DND-41 (cell line): ENCODE data around the gene RNU2-1.

Source experiments
- EZH2 ChIP-seq: IDR thresholded peaks from 3 replicates; pipeline ENCODE4 v1.6.1; 2012; ENCODE audit warnings: borderline replicate concordance, low read depth, mild to moderate bottlenecking, moderate library complexity, low read length, inconsistent platforms; ENCODE audit not compliant: severe bottlenecking
- TF ChIP-seq, protein P1 (sequence below): IDR thresholded peaks from 2 replicates; pipeline ENCODE4 v1.5.1; 2012; ENCODE audit warnings: borderline replicate concordance, low read length, moderate library complexity, mild to moderate bottlenecking; ENCODE audit not compliant: poor library complexity, severe bottlenecking; ENCODE audit errors: extremely low read depth

DNA sequence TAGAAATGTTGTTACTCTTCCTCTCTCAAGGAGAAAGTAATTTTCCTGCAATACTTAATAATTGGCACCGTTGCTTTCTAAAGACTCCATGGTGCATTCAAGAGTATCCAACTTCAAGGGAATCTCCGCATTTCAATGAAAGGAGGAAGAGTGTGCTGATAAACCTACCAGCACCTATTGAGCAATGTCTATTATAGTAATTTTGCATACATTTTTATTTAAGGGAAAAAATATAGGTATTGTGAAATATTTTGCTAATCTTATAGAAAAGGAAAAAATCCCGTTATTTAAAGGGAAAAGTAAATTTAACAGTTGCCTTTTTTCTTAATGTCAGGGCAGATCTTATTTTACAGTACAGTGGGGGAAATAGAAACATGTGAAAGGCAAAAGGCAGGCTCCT is 23.2 kb downstream of the RNU2-1 start:
- TF ChIP-seq, protein P1, sequence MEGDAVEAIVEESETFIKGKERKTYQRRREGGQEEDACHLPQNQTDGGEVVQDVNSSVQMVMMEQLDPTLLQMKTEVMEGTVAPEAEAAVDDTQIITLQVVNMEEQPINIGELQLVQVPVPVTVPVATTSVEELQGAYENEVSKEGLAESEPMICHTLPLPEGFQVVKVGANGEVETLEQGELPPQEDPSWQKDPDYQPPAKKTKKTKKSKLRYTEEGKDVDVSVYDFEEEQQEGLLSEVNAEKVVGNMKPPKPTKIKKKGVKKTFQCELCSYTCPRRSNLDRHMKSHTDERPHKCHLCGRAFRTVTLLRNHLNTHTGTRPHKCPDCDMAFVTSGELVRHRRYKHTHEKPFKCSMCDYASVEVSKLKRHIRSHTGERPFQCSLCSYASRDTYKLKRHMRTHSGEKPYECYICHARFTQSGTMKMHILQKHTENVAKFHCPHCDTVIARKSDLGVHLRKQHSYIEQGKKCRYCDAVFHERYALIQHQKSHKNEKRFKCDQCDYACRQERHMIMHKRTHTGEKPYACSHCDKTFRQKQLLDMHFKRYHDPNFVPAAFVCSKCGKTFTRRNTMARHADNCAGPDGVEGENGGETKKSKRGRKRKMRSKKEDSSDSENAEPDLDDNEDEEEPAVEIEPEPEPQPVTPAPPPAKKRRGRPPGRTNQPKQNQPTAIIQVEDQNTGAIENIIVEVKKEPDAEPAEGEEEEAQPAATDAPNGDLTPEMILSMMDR, result no peak
- TF ChIP-seq EZH2, result no peak
